K562 (cell line): ENCODE data around the gene CFL1. TPM values are rescaled to one million over a fixed set of nuclear protein-coding genes. Genes with fewer than 3 reads are reported as not detected.

Experiments used
- DIDO1 ChIP-seq: fragments of 450-650 bp; IDR thresholded peaks from 2 replicates; pipeline ENCODE4 v1.6.1; 2016; ENCODE audit warnings: low read depth, missing biosample characterization, missing genetic modification characterization
- NFRKB ChIP-seq: fragments of 450-650 bp; IDR thresholded peaks from 2 replicates; pipeline ENCODE4 v1.6.1; 2016; ENCODE audit warnings: low read depth
- SPI1 ChIP-seq: IDR thresholded peaks from 2 replicates; pipeline ENCODE4 v1.6.1; 2011; ENCODE audit warnings: low read depth, low read length, control low read depth, borderline replicate concordance
- ZNF146 ChIP-seq: IDR thresholded peaks from one replicate; pipeline ENCODE4 v1.6.1; 2018; ENCODE audit warnings: missing compliant biosample characterization; ENCODE audit not compliant: unreplicated experiment
- ZNF184 ChIP-seq: sonication (generic); formaldehyde crosslinking; IDR thresholded peaks from 2 replicates; pipeline ENCODE4 v1.5.0; 2020; ENCODE audit warnings: missing genetic modification reagents
- ZNF212 ChIP-seq: fragments of 450-650 bp; formaldehyde crosslinking; IDR thresholded peaks from 2 replicates; pipeline ENCODE4 v1.4.0; 2020; ENCODE audit warnings: mild to moderate bottlenecking
- ZNF232 ChIP-seq: sonication (generic); formaldehyde crosslinking; IDR thresholded peaks from 2 replicates; pipeline ENCODE4 v1.8.0; 2022; ENCODE audit warnings: mild to moderate bottlenecking, missing genetic modification reagents
- polyA plus RNA-seq, 8 experiments: library from polyadenylated mRNA; depleted of rRNA in 4 of 8; stranded (reverse) in 5 of 8; unstranded in 3 of 8; fragments of >200 nt; fragmentation: Nextera tagmentation in 2 of 8; fragmentation: Illumina TruSeq in 1 of 8; extraction: Ambion mirVana in 2 of 8; extraction: Trizol in 1 of 8; gene quantifications; 2 replicates each; pipeline versions ENCODE4 v1.2.1 to v1.2.3, GENCODE V29; 2011 to 2014; ENCODE audit warnings: inconsistent platforms in 1 of 8, missing spikeins in 1 of 8
- total RNA-seq, 7 experiments: library from RNA; depleted of rRNA in 6 of 7; stranded (reverse); fragments of >200 nt in 6 of 7; fragmentation: Illumina TruSeq in 2 of 7; extraction: Trizol in 2 of 7; gene quantifications; 2 replicates each; pipeline versions ENCODE4 v1.2.1 to v1.2.3, GENCODE V29; 2011 to 2021; ENCODE audit warnings: low replicate concordance in 1 of 7
- TF ChIP-seq, protein P1 (sequence below), 2 experiments: fragments of 450-650 bp in 1 of 2; sonication (generic) in 1 of 2; formaldehyde crosslinking in 1 of 2; IDR thresholded peaks; 2 replicates each; pipeline versions ENCODE4 v1.7.1 to v1.9.0; 2016 to 2022; ENCODE audit warnings: inconsistent platforms in 1 of 2, mild to moderate bottlenecking in 1 of 2, missing genetic modification reagents in 1 of 2
- TF ChIP-seq, protein P2 (sequence below): fragments of 200-800 bp; sonication (Bioruptor generic); IDR thresholded peaks from 2 replicates; pipeline ENCODE4 v1.6.1; 2017; ENCODE audit warnings: missing genetic modification characterization, missing compliant biosample characterization
- TF ChIP-seq, protein P3 (sequence below): IDR thresholded peaks from 2 replicates; pipeline ENCODE4 v1.6.1; 2012; ENCODE audit warnings: low read depth, low read length, improper control_type of control experiment, borderline replicate concordance
- TF ChIP-seq, protein P4 (sequence below), 2 experiments: fragments of 200-800 bp in 1 of 2; sonication (Bioruptor generic) in 1 of 2; sonication (generic) in 1 of 2; formaldehyde crosslinking in 1 of 2; IDR thresholded peaks in 1 of 2; conservative IDR thresholded peaks in 1 of 2; 2 replicates each; pipeline versions ENCODE4 v1.5.0 to v1.6.1; 2016 to 2020; ENCODE audit warnings: missing compliant biosample characterization in 1 of 2, missing genetic modification characterization in 1 of 2, missing genetic modification reagents in 1 of 2

Gene CFL1
- total and polyA plus RNA-seq, 9 of the 15 experiments (the other 6 are each of a cell fraction or from before 2014, with no cell fraction given): 105 to 1,101 (median 859) TPM

DNA sequence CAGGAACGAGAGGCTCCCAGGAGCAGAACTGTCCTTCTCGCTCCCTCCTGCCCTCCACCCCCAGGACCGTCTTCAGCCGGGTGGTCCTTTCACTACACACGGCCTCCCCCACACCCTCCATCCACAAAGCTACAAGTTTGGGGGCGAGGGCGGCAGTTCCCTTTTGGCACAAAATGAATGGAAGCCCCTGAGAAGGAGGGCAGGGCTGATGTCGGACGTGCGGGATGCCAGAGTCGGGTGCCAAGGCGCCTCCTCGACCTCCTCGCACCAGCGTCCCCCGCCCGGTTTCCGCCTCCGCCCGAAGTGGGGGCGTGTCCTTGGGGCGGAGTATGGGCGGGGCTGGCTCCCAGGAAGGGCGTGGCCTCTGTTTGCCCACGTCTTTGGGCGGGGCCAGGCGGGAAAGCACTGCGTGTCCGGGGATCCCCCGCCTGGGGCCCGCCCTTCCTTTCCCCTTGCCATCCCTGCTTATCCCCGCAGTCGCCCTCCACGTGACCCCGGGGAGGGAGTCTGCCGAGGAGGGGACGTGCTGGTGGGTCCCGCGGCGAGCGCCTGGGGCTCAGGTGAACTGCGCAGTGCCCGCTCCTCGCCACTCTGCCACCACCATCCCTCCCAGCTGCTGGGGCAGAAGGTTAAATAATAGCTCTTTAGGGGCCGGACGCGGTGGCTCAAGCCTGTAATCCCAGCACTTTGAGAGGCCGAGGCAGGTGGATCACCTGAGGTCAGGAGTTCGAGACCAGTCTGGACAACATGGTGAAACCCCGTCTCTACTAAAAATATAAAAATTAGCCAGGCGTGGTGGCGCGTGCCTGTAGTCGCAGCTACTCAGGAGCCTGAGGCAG is 15.6 kb upstream of the CFL1 start (continued):
- TF ChIP-seq, protein P1, sequence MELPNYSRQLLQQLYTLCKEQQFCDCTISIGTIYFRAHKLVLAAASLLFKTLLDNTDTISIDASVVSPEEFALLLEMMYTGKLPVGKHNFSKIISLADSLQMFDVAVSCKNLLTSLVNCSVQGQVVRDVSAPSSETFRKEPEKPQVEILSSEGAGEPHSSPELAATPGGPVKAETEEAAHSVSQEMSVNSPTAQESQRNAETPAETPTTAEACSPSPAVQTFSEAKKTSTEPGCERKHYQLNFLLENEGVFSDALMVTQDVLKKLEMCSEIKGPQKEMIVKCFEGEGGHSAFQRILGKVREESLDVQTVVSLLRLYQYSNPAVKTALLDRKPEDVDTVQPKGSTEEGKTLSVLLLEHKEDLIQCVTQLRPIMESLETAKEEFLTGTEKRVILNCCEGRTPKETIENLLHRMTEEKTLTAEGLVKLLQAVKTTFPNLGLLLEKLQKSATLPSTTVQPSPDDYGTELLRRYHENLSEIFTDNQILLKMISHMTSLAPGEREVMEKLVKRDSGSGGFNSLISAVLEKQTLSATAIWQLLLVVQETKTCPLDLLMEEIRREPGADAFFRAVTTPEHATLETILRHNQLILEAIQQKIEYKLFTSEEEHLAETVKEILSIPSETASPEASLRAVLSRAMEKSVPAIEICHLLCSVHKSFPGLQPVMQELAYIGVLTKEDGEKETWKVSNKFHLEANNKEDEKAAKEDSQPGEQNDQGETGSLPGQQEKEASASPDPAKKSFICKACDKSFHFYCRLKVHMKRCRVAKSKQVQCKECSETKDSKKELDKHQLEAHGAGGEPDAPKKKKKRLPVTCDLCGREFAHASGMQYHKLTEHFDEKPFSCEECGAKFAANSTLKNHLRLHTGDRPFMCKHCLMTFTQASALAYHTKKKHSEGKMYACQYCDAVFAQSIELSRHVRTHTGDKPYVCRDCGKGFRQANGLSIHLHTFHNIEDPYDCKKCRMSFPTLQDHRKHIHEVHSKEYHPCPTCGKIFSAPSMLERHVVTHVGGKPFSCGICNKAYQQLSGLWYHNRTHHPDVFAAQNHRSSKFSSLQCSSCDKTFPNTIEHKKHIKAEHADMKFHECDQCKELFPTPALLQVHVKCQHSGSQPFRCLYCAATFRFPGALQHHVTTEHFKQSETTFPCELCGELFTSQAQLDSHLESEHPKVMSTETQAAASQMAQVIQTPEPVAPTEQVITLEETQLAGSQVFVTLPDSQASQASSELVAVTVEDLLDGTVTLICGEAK (IDR thresholded peaks at IDR 0.05): 0 out of 2 replicates have a peak, but pooled peaks have one; percentile 60
- TF ChIP-seq, protein P1 (CRISPR knock-in tag; IDR thresholded peaks at IDR 0.05): no peak
- TF ChIP-seq, protein P2, sequence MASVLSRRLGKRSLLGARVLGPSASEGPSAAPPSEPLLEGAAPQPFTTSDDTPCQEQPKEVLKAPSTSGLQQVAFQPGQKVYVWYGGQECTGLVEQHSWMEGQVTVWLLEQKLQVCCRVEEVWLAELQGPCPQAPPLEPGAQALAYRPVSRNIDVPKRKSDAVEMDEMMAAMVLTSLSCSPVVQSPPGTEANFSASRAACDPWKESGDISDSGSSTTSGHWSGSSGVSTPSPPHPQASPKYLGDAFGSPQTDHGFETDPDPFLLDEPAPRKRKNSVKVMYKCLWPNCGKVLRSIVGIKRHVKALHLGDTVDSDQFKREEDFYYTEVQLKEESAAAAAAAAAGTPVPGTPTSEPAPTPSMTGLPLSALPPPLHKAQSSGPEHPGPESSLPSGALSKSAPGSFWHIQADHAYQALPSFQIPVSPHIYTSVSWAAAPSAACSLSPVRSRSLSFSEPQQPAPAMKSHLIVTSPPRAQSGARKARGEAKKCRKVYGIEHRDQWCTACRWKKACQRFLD (CRISPR knock-in tag): 0 out of 2 replicates have a peak, but pooled peaks have one; percentile 31
- no peak for TF ChIP-seq SPI1
- no peak for TF ChIP-seq NFRKB
- TF ChIP-seq ZNF146 (CRISPR knock-in tag): no peak
- TF ChIP-seq, protein P3, sequence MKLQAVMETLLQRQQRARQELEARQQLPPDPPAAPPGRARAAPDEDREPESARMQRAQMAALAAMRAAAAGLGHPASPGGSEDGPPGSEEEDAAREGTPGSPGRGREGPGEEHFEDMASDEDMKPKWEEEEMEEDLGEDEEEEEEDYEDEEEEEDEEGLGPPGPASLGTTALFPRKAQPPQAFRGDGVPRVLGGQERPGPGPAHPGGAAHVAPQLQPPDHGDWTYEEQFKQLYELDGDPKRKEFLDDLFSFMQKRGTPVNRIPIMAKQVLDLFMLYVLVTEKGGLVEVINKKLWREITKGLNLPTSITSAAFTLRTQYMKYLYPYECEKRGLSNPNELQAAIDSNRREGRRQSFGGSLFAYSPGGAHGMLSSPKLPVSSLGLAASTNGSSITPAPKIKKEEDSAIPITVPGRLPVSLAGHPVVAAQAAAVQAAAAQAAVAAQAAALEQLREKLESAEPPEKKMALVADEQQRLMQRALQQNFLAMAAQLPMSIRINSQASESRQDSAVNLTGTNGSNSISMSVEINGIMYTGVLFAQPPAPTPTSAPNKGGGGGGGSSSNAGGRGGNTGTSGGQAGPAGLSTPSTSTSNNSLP: no peak
- TF ChIP-seq, protein P4, sequence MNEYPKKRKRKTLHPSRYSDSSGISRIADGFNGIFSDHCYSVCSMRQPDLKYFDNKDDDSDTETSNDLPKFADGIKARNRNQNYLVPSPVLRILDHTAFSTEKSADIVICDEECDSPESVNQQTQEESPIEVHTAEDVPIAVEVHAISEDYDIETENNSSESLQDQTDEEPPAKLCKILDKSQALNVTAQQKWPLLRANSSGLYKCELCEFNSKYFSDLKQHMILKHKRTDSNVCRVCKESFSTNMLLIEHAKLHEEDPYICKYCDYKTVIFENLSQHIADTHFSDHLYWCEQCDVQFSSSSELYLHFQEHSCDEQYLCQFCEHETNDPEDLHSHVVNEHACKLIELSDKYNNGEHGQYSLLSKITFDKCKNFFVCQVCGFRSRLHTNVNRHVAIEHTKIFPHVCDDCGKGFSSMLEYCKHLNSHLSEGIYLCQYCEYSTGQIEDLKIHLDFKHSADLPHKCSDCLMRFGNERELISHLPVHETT (CRISPR knock-in tag; conservative IDR thresholded peaks at IDR 0.05 in 1 of 2, IDR thresholded peaks at IDR 0.05 in 1 of 2): no peak
- no peak for TF ChIP-seq DIDO1 (tag)
- TF ChIP-seq ZNF184: no peak
- TF ChIP-seq ZNF232 (CRISPR knock-in tag): no peak
- TF ChIP-seq ZNF212 (CRISPR knock-in tag): no peak
